ENCODE results near the gene LCMT2.

Gene LCMT2

GRCh38 chr15:43280996-43281395 is 49.4 kb downstream of the LCMT2 start:
- H3K27ac ChIP-seq = no peak overlapping the region
- H3K4me3 ChIP-seq = no peak overlapping the region
- TF ChIP-seq CTCF (IDR thresholded peaks at IDR 0.05) = no peak
- no peak for DNase-seq (ENCODE audit: low spot score)

- DNase-seq (ENCODE audit: low spot score) = no peak
- Histone ChIP-seq H3K27ac (no peak overlapping the region), H3K4me3 (no peak overlapping the region)
- no peak for TF ChIP-seq CTCF (IDR thresholded peaks at IDR 0.05)
Measured at GRCh38 chr15:43279496-43279895, 50.9 kb downstream of the LCMT2 start.

GRCh38 chr15:43278869-43279268 is 51.5 kb downstream of the LCMT2 start:
- H3K27ac ChIP-seq = no peak overlapping the region
- H3K4me3 ChIP-seq = no peak overlapping the region
- no peak for DNase-seq (ENCODE audit: low spot score)
- no peak for TF ChIP-seq CTCF (IDR thresholded peaks at IDR 0.05)

GRCh38 chr15:43277901-43278300 is 52.5 kb downstream of the LCMT2 start:
- no peak for TF ChIP-seq CTCF (IDR thresholded peaks at IDR 0.05)
- DNase-seq (ENCODE audit: low spot score) = peak; percentile 38
- no peak overlapping the region for H3K27ac ChIP-seq
- no peak overlapping the region for H3K4me3 ChIP-seq

GRCh38 chr15:43277231-43277823 is 53.0 kb downstream of the LCMT2 start:
- no peak for TF ChIP-seq CTCF (IDR thresholded peaks at IDR 0.05)
- DNase-seq (ENCODE audit: low spot score) = peak; percentile 36

GRCh38 chr15:43276563-43277200 is 53.7 kb downstream of the LCMT2 start:
- no peak for TF ChIP-seq CTCF (IDR thresholded peaks at IDR 0.05)
- Histone ChIP-seq H3K4me3 (no peak overlapping the region), H3K27ac (no peak overlapping the region)
- DNase-seq (ENCODE audit: low spot score) = peak; percentile 45

More at GRCh38 chr15:43277231-43277823, 53.0 kb downstream of the LCMT2 start:
- no peak overlapping the region for H3K4me3 ChIP-seq
- H3K27ac ChIP-seq = no peak overlapping the region

Data from coronary artery (tissue), 2 donors.